OCI-M2 (cell line): Measurements from ENCODE around the gene UBL3.

Experiments
- DNase-seq: peaks from one replicate; lab custom pipeline; 2025; ENCODE audit not compliant: unreplicated experiment; lab: John Stamatoyannopoulos, UW

UBL3 gene

GRCh38 chr13:29761160-29761559, 89.3 kb downstream of the UBL3 start:
- DNase-seq, result no peak

DNA sequence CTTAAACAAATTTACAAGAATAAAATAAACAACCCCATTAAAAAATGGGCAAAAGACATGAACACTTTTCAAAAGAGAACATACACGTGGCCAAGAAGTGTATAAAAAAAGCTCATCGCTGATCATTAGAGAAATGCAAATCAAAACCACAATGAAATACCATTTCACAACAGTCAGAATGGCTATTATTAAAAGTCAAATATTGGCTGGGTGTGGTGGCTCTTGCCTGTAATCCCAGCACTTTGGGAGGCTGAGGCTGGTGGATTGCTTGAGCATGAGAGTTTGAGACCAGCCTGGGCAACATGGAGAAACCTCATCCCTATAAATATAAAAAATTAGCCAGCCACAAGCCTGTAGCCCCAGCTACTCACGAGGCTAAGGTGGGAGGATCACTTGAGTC, 89.9 kb downstream of the UBL3 start:
- DNase-seq, result no peak

GRCh38 chr13:29758531-29759114, 91.8 kb downstream of the UBL3 start:
- no peak for DNase-seq

DNA sequence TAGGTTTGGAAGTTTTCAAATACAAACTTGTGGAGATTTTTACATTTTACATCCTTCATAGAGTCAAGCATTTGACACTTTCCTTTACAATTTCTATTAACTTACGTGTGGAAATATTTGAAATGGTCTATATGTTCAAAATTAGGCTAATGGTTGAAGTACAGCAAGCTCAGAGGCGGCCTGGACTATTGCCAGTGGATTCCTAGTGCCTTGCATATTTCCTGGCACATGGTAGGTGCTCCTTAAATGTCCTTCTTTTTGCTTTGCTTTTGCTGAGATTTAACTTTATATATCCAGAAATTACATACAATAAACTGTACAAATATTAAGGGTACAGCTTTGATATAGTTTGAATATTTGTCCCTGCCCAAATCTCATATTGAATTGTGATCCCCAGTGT, 93.9 kb downstream of the UBL3 start:
- DNase-seq, result no peak

DNA sequence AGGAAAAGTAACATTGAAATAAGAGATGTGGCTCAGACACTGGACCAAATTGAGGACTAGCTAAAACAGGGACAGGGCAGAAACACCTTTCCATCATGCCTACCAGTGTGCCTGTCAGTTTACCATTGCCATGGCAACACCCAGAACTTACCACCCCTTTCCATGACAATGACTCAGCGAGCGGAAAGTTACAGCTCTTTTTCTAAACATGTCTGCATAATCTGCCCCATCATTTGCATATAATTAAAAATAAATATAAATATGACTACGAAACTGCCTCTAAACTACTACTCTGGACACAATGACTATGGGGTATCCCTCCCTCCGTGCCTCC, 96.0 kb downstream of the UBL3 start:
- no peak for DNase-seq

DNA sequence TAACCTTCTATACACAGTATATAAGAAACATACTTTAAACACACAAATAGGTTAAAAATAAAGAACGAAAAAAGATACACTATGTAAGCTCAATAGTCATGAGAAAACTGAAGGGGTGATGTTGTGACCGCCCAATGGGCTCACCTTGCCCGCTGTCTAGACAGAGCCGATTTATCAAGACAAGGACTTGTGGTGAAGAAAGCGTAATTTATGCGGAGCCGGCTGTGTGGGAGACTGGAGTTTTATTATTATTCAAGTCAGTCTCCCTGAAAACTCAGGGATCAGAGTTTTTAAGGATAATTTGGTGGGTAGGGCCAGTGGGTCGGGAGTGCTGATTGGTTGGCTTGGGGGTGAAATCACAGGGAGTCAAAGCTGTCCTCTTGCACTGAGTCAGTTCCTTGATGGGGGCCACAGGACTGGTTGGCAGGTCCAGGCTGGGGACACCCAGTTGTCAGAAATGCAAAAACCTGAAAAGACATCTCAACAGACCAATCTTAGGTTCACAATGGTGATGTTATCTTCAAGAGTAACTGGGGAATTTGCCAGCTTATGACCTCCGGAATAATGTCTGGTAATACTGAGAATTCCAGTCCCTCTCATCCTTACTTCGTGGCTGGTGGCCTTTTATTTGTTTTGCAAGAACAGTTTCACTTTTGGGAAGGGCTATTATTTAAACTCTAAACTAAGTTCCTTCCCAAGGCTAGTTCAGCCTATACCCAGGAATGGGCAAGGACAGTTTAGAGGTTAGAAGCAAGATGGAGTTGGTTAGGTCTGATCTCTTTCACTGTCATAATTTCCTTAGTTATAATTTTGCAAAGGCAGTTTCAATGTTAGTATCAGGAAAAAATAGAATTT, 96.6 kb downstream of the UBL3 start:
- no peak for DNase-seq

DNA sequence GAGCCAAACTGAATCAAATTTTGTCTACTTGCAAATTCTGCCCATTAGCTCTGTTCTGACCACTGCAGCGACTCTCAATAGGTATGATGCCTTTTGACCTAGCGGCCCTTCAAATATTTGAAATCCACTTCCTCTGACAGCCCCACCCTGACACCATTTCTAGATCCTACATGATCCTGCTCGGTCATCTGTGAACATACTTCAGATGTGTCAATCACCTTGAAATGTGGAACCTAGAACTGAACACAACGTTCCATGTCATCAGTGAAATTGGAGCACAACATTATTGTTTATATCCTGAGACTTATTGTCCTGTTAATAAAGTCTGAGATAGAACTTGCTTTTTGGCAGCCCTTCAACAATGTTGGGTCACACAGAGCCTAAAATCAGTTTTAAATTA, 98.2 kb downstream of the UBL3 start:
- DNase-seq, result no peak

GRCh38 chr13:29750183-29750530, 100.3 kb downstream of the UBL3 start:
- DNase-seq, result no peak

DNA sequence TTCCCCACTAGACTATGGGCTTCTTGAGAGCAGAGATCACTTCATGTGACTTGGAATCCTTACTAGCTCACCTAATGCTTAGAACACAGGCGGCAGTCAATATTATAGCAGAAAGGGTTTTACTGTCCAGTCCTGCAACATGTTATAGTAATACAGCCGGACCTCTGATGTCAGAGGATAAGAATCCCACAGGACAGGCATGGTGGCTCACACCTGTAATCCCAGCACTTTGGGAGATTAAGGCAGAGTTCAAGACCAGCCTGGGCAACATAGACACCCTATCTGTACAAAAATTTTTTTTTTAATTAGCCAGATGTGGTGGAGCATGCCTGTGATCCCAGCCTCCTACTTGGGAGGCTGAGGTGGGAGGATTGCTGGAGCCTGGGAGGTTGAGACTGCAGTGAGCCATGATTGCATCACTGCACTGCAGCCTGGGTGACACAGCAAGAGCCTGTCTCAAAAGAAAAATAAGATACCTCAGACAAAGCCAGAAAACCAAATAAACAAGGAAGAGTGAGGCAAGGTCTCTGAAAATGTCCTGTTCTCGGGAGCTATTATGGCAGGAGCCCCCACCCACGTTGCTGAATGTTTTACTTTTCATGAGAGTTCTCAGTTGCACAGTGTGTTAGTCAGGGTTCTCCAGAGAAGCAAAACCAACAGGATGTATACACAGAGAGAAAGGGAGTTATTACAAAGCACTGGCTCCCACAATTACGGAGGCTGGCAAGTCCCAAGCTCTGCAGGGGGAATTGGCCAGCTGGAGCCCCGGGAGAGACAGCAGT, 100.8 kb downstream of the UBL3 start:
- no peak for DNase-seq

- DNase-seq, result no peak
Observed at GRCh38 chr13:29748097-29748496, 102.3 kb downstream of the UBL3 start.

GRCh38 chr13:29746148-29746677, 104.2 kb downstream of the UBL3 start:
- no peak for DNase-seq

DNA sequence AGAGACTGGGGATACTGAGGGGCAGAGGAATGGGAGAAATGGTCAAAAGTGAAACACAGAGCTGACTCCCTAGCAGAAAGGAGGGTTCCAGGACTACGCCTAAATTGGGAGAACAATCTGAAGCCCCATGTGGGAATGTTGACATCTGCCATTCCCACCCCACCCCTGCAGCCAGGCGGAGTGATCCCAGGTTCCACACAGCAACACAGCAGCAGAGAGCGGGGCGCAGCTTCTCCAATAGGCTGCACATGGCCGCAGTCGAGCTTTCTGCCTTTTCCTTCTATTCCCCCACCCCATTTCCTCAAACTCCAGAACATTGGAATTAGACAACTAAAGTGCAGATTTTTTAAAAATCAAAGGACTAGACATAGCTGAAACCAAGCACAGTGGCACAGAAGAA, 104.7 kb downstream of the UBL3 start:
- DNase-seq, result no peak

- no peak for DNase-seq
Observed at GRCh38 chr13:29743201-29743786, 107.1 kb downstream of the UBL3 start.

DNA sequence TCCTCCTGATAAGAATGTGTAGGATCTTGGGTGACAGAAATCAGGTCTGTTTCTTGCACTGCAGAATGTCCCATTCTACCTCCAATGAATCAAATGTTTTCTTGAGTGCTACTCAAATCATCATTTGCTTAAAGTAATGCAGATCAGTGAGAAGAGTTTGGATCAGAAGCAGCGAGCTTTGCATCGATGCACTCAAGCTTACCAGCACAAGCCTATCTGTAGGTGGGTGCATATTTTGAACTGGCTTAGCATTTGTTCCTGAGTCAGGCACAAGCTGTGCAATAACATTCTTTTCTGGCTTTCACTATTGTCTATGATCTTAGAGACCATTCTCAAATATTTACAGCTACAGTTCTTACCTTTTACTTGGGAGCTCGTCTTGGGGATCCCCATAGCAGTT, 109.5 kb downstream of the UBL3 start:
- DNase-seq, result no peak

DNA sequence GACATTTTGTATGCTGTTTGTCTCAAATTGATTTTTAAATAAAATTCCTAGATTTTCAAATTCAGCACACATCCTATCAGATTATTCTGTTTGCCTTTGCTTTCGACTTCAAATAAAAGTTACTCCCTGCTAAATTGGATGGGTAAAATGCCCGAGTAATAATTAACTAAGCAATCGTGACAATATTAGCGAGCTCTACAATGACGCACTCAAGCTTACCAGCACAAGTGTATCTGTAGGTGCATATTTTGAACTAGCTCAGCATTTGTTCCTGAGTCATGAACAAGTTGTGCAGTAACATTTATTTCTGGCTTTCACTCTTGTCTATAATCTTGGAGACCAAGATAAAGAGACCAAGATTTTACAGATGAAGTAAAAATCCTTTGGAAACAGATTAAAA, 113.4 kb downstream of the UBL3 start:
- no peak for DNase-seq

- DNase-seq, result no peak
Observed at GRCh38 chr13:29733147-29733611, 117.2 kb downstream of the UBL3 start.

GRCh38 chr13:29730253-29730652, 120.2 kb downstream of the UBL3 start:
- DNase-seq, result no peak

GRCh38 chr13:29722415-29722814, 128.0 kb downstream of the UBL3 start:
- DNase-seq, result no peak

DNA sequence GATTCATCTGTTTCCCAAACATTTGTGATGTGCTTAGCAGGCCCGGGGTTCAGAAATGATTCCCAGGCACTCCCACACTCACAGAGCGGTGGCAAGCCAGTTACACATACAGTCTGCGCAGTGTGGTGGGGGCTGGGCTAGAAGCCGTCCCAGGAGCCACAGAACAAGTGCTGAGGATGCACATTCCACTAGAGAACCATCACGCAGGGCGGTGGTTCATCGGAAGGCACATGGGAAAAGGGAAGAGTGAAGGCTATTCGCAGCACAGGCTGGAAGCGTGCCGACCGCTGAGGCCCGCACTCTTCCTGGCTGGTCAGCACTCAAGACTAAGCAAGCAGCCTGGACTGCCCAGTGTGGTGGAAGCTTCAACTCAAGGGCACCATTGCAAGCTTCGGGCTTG, 128.7 kb downstream of the UBL3 start:
- DNase-seq, result no peak

GRCh38 chr13:29718694-29719093, 131.7 kb downstream of the UBL3 start:
- no peak for DNase-seq

DNA sequence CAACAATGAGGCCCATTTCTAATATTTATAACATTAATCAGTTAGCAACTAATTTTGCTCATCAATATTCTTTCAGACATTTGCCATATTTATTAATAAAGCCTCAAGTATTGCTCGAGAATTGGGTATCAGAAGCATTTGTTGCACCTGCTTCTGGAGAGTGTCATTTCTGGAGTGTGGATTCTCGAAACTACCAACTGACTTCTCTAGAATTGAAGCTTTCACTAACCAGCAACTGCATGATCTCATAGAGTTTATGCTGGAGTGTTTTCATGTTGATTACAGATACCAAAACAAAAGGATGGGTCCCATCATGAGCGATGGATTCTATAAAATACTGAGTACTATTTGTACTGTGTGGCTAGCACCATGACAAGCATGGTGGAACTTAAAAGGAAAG, 133.9 kb downstream of the UBL3 start:
- no peak for DNase-seq
